IMR-90 (cell line): ENCODE results near the gene LLCFC1.

Experiments used
- POLR2A ChIP-seq: IDR thresholded peaks from 2 replicates; pipeline ENCODE4 v1.6.1; 2012; ENCODE audit warnings: mild to moderate bottlenecking, low read depth, low read length
- TF ChIP-seq, protein P1 (sequence below): conservative IDR thresholded peaks from 2 replicates; pipeline ENCODE4 v1.5.1; 2012; ENCODE audit warnings: mild to moderate bottlenecking, low read depth, low read length, improper control_type of control experiment

- TF ChIP-seq, protein P1, sequence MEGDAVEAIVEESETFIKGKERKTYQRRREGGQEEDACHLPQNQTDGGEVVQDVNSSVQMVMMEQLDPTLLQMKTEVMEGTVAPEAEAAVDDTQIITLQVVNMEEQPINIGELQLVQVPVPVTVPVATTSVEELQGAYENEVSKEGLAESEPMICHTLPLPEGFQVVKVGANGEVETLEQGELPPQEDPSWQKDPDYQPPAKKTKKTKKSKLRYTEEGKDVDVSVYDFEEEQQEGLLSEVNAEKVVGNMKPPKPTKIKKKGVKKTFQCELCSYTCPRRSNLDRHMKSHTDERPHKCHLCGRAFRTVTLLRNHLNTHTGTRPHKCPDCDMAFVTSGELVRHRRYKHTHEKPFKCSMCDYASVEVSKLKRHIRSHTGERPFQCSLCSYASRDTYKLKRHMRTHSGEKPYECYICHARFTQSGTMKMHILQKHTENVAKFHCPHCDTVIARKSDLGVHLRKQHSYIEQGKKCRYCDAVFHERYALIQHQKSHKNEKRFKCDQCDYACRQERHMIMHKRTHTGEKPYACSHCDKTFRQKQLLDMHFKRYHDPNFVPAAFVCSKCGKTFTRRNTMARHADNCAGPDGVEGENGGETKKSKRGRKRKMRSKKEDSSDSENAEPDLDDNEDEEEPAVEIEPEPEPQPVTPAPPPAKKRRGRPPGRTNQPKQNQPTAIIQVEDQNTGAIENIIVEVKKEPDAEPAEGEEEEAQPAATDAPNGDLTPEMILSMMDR, result no peak
- no peak for TF ChIP-seq POLR2A
Measured at GRCh38 chr7:142935941-142936565, 3.2 kb upstream of the LLCFC1 start.
